H1 (cell line): ENCODE measurements around the gene TANC1. TPM values are rescaled to one million over a fixed set of nuclear protein-coding genes. Genes with fewer than 3 reads are reported as not detected.

Experiments used
- CHD2 ChIP-seq: IDR thresholded peaks from 2 replicates; pipeline ENCODE4 v1.6.1; 2012; ENCODE audit warnings: low read length, improper control_type of control experiment
- CHD7 ChIP-seq: fragments of 300-600 bp; sonication (generic); IDR thresholded peaks from 2 replicates; pipeline ENCODE4 v1.7.1; 2012; ENCODE audit warnings: low read length, moderate library complexity, mild to moderate bottlenecking, inconsistent platforms; ENCODE audit not compliant: insufficient replicate concordance
- HDAC6 ChIP-seq: IDR thresholded peaks from one replicate; pipeline ENCODE4 v1.7.1; 2012; ENCODE audit warnings: low read depth, mild to moderate bottlenecking, inconsistent platforms, low read length, moderate library complexity
- NANOG ChIP-seq: IDR thresholded peaks from 2 replicates; pipeline ENCODE4 v1.6.1; 2011; ENCODE audit warnings: low read length, low read depth, mild to moderate bottlenecking, inconsistent platforms; ENCODE audit not compliant: insufficient read depth, poor library complexity, severe bottlenecking
- RAD21 ChIP-seq, 2 experiments: IDR thresholded peaks in 1 of 2; conservative IDR thresholded peaks in 1 of 2; 2 replicates each; pipeline ENCODE4 v1.6.1; 2011; ENCODE audit warnings: low read depth in 2 of 2, low read length in 2 of 2, improper control_type of control experiment in 1 of 2, inconsistent platforms in 1 of 2, mild to moderate bottlenecking in 1 of 2, moderate library complexity in 1 of 2
- RFX5 ChIP-seq: IDR thresholded peaks from 2 replicates; pipeline ENCODE4 v1.6.1; 2011; ENCODE audit warnings: low read depth, low read length, improper control_type of control experiment, borderline replicate concordance
- SP2 ChIP-seq: IDR thresholded peaks from 2 replicates; pipeline ENCODE4 v1.6.1; 2012; ENCODE audit warnings: mild to moderate bottlenecking, low read length, inconsistent platforms
- SP4 ChIP-seq: IDR thresholded peaks from 2 replicates; pipeline ENCODE4 v1.6.1; 2012; ENCODE audit warnings: low read length, inconsistent platforms
- TAF1 ChIP-seq: IDR thresholded peaks from 2 replicates; pipeline ENCODE4 v1.6.1; 2011; ENCODE audit warnings: mild to moderate bottlenecking, low read depth, low read length
- TBP ChIP-seq: IDR thresholded peaks from 2 replicates; pipeline ENCODE4 v1.6.1; 2011; ENCODE audit warnings: low read depth, low read length, improper control_type of control experiment
- polyA plus RNA-seq, 7 experiments: library from polyadenylated mRNA; depleted of rRNA in 3 of 7; stranded (reverse) in 5 of 7; unstranded in 2 of 7; fragments of >200 nt in 5 of 7; fragments of 200-250 nt in 2 of 7; gene quantifications; 1 replicate in 5 of 7; 2 replicates in 1 of 7; 4 replicates in 1 of 7; pipeline versions ENCODE4 v1.2.1 to v1.2.3, GENCODE V29; 2011 to 2013; ENCODE audit warnings: missing spikeins in 2 of 7, mixed read lengths in 2 of 7
- total RNA-seq: library from RNA; stranded (reverse); fragmentation: NEBNext Ultra II Directional; extraction: Animal tissue kit (Norgen Biotek cat#: 25700); gene quantifications from 2 replicates; pipeline ENCODE4 v1.2.1, GENCODE V29; 2021

TANC1 gene
- total and polyA plus RNA-seq, 2 of the 8 experiments (the other 6 are each of a cell fraction or from before 2014, with no cell fraction given) = 4.1 to 7.6 TPM

GRCh38 chr2:159154366-159154765 lies 185.9 kb downstream of the TANC1 start (continued):
- TF ChIP-seq CHD7 (no peak), SP2 (no peak), HDAC6 (no peak), RFX5 (no peak), RAD21 (IDR thresholded peaks at IDR 0.05 in 1 of 2, conservative IDR thresholded peaks at IDR 0.05 in 1 of 2; ENCODE audit: low read depth in 2 of 2, low read length in 2 of 2) (no peak), CHD2 (no peak), SP4 (no peak), TBP (no peak), NANOG (no peak), TAF1 (no peak)
